Neural progenitor cell (in vitro differentiated cells): ENCODE measurements around the gene SYCN. TPM values are rescaled to one million over a fixed set of nuclear protein-coding genes. Genes with fewer than 3 reads are reported as not detected.
"Not testable (repeated sequence)": the region's sequence is repeated elsewhere in the genome, so short reads cannot be mapped to it uniquely, and the experiment has no call there.

ENCODE experiments used
- DNase-seq: peaks from one replicate; pipeline ENCODE4 v3.0.0-alpha.2; 2016; ENCODE audit warnings: low spot score
- H2AFZ ChIP-seq: fragments of 200-600 bp; sonication (generic); replicated peaks from 2 replicates; pipeline ENCODE4 v1.6.1; 2016; ENCODE audit warnings: antibody characterized with exemption
- H3F3A ChIP-seq: fragments of 200-600 bp; sonication (generic); 2 replicates; pipeline ENCODE4 v1.6.1; 2016; ENCODE audit warnings: antibody characterized with exemption, low read depth
- H3K27ac ChIP-seq: fragments of 200-600 bp; sonication (generic); 2 replicates; pipeline ENCODE4 v1.5.1; 2016; ENCODE audit warnings: mild to moderate bottlenecking
- H3K27me3 ChIP-seq: fragments of 200-600 bp; sonication (generic); 2 replicates; pipeline ENCODE4 v1.6.1; 2016; ENCODE audit warnings: mild to moderate bottlenecking, moderate library complexity
- H3K36me3 ChIP-seq: fragments of 200-600 bp; sonication (generic); 2 replicates; pipeline ENCODE4 v1.5.1; 2016
- H3K4me1 ChIP-seq: fragments of 200-600 bp; sonication (generic); 2 replicates; pipeline ENCODE4 v1.6.1; 2016; ENCODE audit warnings: mixed run types
- H3K4me2 ChIP-seq: fragments of 200-600 bp; sonication (generic); 2 replicates; pipeline ENCODE4 v1.6.1; 2016
- H3K4me3 ChIP-seq: fragments of 200-600 bp; sonication (generic); 2 replicates; pipeline ENCODE4 v1.5.1; 2016
- H3K79me2 ChIP-seq: fragments of 200-600 bp; sonication (generic); 2 replicates; pipeline ENCODE4 v1.6.1; 2016; ENCODE audit warnings: low read depth
- H3K9ac ChIP-seq: fragments of 200-600 bp; sonication (generic); 2 replicates; pipeline ENCODE4 v1.6.1; 2016
- H3K9me3 ChIP-seq: fragments of 200-600 bp; sonication (generic); 2 replicates; pipeline ENCODE4 v1.5.1; 2016; ENCODE audit warnings: low read depth
- H4K20me1 ChIP-seq: fragments of 200-600 bp; sonication (generic); 2 replicates; pipeline ENCODE4 v1.6.1; 2016; ENCODE audit warnings: low read depth
- H3K27ac Mint-ChIP-seq: 3 replicates; pipeline ENCODE4 v1.8.0; 2021; ENCODE audit warnings: mixed read lengths
- H3K27me3 Mint-ChIP-seq: 2 replicates; pipeline ENCODE4 v1.8.0; 2022; ENCODE audit warnings: low read depth, mild to moderate bottlenecking, inconsistent platforms, moderate library complexity, mixed read lengths; ENCODE audit not compliant: insufficient read depth
- H3K36me3 Mint-ChIP-seq: 3 replicates; pipeline ENCODE4 v1.8.0; 2021; ENCODE audit warnings: mixed read lengths
- H3K4me1 Mint-ChIP-seq: 3 replicates; pipeline ENCODE4 v1.8.0; 2021; ENCODE audit warnings: mixed read lengths
- H3K4me3 Mint-ChIP-seq: 3 replicates; pipeline ENCODE4 v1.8.0; 2021; ENCODE audit warnings: mild to moderate bottlenecking, moderate library complexity, mixed read lengths
- H3K9me3 Mint-ChIP-seq: 3 replicates; pipeline ENCODE4 v1.8.0; 2020; ENCODE audit warnings: mixed read lengths
- CTCF ChIP-seq: fragments of 200-600 bp; sonication (generic); IDR thresholded peaks from 2 replicates; pipeline ENCODE4 v1.5.1; 2017; ENCODE audit warnings: antibody characterized with exemption, mild to moderate bottlenecking
- EZH2 ChIP-seq: fragments of 200-600 bp; sonication (generic); IDR thresholded peaks from 2 replicates; pipeline ENCODE4 v1.6.1; 2017; ENCODE audit warnings: antibody characterized with exemption, mild to moderate bottlenecking, moderate library complexity
- EZH2phosphoT487 ChIP-seq: fragments of 200-600 bp; sonication (generic); IDR thresholded peaks from 2 replicates; pipeline ENCODE4 v1.6.1; 2017; ENCODE audit warnings: antibody characterized with exemption
- total RNA-seq: library from RNA; depleted of rRNA; stranded (reverse); fragments of >200 nt; gene quantifications from 2 replicates; pipeline ENCODE4 v1.2.3, GENCODE V29; 2015; ENCODE audit warnings: low replicate concordance

Gene SYCN
- total RNA-seq, 1 donor from 2014 or later = not detected

GRCh38 chr19:39230096-39230764 is 26.2 kb upstream of the SYCN start:
- Histone ChIP-seq H2AFZ (no peak overlapping the region), H3K9me3 (no peaks in the 10 kb centered on the region), H3K36me3 (no peaks in the 10 kb centered on the region), H3F3A (no peaks in the 10 kb centered on the region), H3K79me2 (no peaks in the 10 kb centered on the region), H3K4me1 (no peaks in the 10 kb centered on the region), H3K4me2 (no peak overlapping the region), H3K9ac (no peak overlapping the region), H3K4me3 (no peak overlapping the region), H3K27ac (no peak overlapping the region), H4K20me1 (no peaks in the 10 kb centered on the region), H3K27me3 (peaks cover 78% of the 10 kb centered on the region)
- Mint-ChIP-seq H3K4me1 (no peaks in the 10 kb centered on the region), H3K4me3 (no peak overlapping the region), H3K27ac (no peak overlapping the region), H3K36me3 (no peaks in the 10 kb centered on the region), H3K27me3 (peaks cover 12% of the 10 kb centered on the region), H3K9me3 (no peaks in the 10 kb centered on the region)
- no peak for DNase-seq
- TF ChIP-seq CTCF (no peak), EZH2 (no peak), EZH2phosphoT487 (no peak)

GRCh38 chr19:39224910-39225309 is 20.8 kb upstream of the SYCN start:
- Mint-ChIP-seq H3K9me3 (no peaks in the 10 kb centered on the region), H3K36me3 (no peaks in the 10 kb centered on the region), H3K4me3 (peak overlapping the region; percentile 15), H3K4me1 (no peaks in the 10 kb centered on the region), H3K27me3 (peaks cover 20% of the 10 kb centered on the region), H3K27ac (no peak overlapping the region)
- no peak overlapping the region for H3K4me3 ChIP-seq
- H3K36me3 ChIP-seq = no peaks in the 10 kb centered on the region
- TF ChIP-seq EZH2 (no peak), CTCF (peak; percentile 28)
- peak; percentile 44 for DNase-seq
- no peak overlapping the region for H3K4me2 ChIP-seq
- no peaks in the 10 kb centered on the region for H3K4me1 ChIP-seq
- H3K9me3 ChIP-seq = no peaks in the 10 kb centered on the region
- H3K9ac ChIP-seq = no peak overlapping the region
- H3F3A ChIP-seq = no peaks in the 10 kb centered on the region
- peaks cover 70% of the 10 kb centered on the region for H3K27me3 ChIP-seq
- no peaks in the 10 kb centered on the region for H3K79me2 ChIP-seq
- H3K27ac ChIP-seq = no peak overlapping the region
- H2AFZ ChIP-seq = no peak overlapping the region
- H4K20me1 ChIP-seq = no peaks in the 10 kb centered on the region

GRCh38 chr19:39223703-39224279 is 19.7 kb upstream of the SYCN start:
- Histone ChIP-seq H2AFZ (no peak overlapping the region), H3K79me2 (no peaks in the 10 kb centered on the region), H3K27me3 (peaks cover 66% of the 10 kb centered on the region), H3K9ac (no peak overlapping the region), H3K9me3 (no peaks in the 10 kb centered on the region), H4K20me1 (no peaks in the 10 kb centered on the region), H3K36me3 (no peaks in the 10 kb centered on the region), H3F3A (no peaks in the 10 kb centered on the region), H3K27ac (no peak overlapping the region), H3K4me2 (no peak overlapping the region), H3K4me1 (no peaks in the 10 kb centered on the region), H3K4me3 (no peak overlapping the region)
- no peak overlapping the region for H3K4me3 Mint-ChIP-seq
- no peaks in the 10 kb centered on the region for H3K4me1 Mint-ChIP-seq
- H3K27me3 Mint-ChIP-seq = peaks cover 20% of the 10 kb centered on the region
- TF ChIP-seq CTCF = no peak
- no peak for TF ChIP-seq EZH2phosphoT487
- no peak for TF ChIP-seq EZH2
- peak; percentile 84 for DNase-seq
- H3K27ac Mint-ChIP-seq = no peak overlapping the region
- H3K36me3 Mint-ChIP-seq = no peaks in the 10 kb centered on the region
- H3K9me3 Mint-ChIP-seq = no peaks in the 10 kb centered on the region

GRCh38 chr19:39219108-39219507 is 15.0 kb upstream of the SYCN start:
- H2AFZ ChIP-seq, H3K27ac ChIP-seq, H3K4me2 ChIP-seq, H4K20me1 ChIP-seq, H3K4me1 ChIP-seq, H3K9me3 ChIP-seq, H3K9ac ChIP-seq, H3K27ac Mint-ChIP-seq, H3K4me3 ChIP-seq, H3F3A ChIP-seq, H3K36me3 Mint-ChIP-seq, DNase-seq, H3K4me1 Mint-ChIP-seq, H3K4me3 Mint-ChIP-seq, H3K79me2 ChIP-seq, H3K36me3 ChIP-seq, H3K9me3 Mint-ChIP-seq: not testable (repeated sequence)
- H3K27me3 ChIP-seq = peaks cover 30% of the 10 kb centered on the region
- H3K27me3 Mint-ChIP-seq = peaks cover 13% of the 10 kb centered on the region
